Fibroblast of lung (primary cell): ENCODE measurements around the gene KLF16. TPM values are rescaled to one million over a fixed set of nuclear protein-coding genes. Genes with fewer than 3 reads are reported as not detected.
"Not testable (repeated sequence)": the region's sequence is repeated elsewhere in the genome, so short reads cannot be mapped to it uniquely, and the experiment has no call there.

Experiments
- DNase-seq, 2 donors: peaks; one replicate each; pipeline versions ENCODE4 v3.0.0 to v3.0.0-alpha.2; 2010; ENCODE audit warnings: low read depth in 2 of 2
- H2AFZ ChIP-seq: 2 replicates; pipeline ENCODE4 v1.5.1; 2012; ENCODE audit warnings: low read length, control low read depth, inconsistent platforms
- H3K27ac ChIP-seq: 2 replicates; pipeline ENCODE4 v1.5.1; 2011; ENCODE audit warnings: low read length, control low read depth; ENCODE audit not compliant: insufficient read depth
- H3K27me3 ChIP-seq: 2 replicates; pipeline ENCODE4 v1.5.1; 2011; ENCODE audit warnings: mild to moderate bottlenecking, low read length; ENCODE audit not compliant: control insufficient read depth, insufficient read depth
- H3K36me3 ChIP-seq: 2 replicates; pipeline ENCODE4 v1.5.1; 2011; ENCODE audit warnings: low read length; ENCODE audit not compliant: control insufficient read depth, insufficient read depth
- H3K4me1 ChIP-seq: 2 replicates; pipeline ENCODE4 v1.5.1; 2011; ENCODE audit warnings: low read length; ENCODE audit not compliant: control insufficient read depth, insufficient read depth; ENCODE audit errors: extremely low read depth
- H3K4me2 ChIP-seq: 2 replicates; pipeline ENCODE4 v1.5.1; 2011; ENCODE audit warnings: low read length, control low read depth; ENCODE audit not compliant: insufficient read depth; ENCODE audit errors: extremely low read depth
- H3K4me3 ChIP-seq, 4 experiments: fragments of 200-600 bp in 1 of 4; sonication (generic) in 1 of 4; replicated peaks in 1 of 4; 2 replicates each; pipeline ENCODE4 v1.5.1; 2011 to 2016; ENCODE audit warnings: low read length in 4 of 4, low read depth in 3 of 4, mild to moderate bottlenecking in 3 of 4, control low read depth in 2 of 4, inconsistent platforms in 1 of 4, mixed read lengths in 1 of 4; ENCODE audit not compliant: insufficient read depth in 1 of 4; ENCODE audit errors: control extremely low read depth in 1 of 4
- H3K79me2 ChIP-seq: 2 replicates; pipeline ENCODE4 v1.5.1; 2012; ENCODE audit warnings: mild to moderate bottlenecking, low read length, inconsistent platforms; ENCODE audit not compliant: control insufficient read depth, insufficient read depth
- H3K9ac ChIP-seq: 2 replicates; pipeline ENCODE4 v1.5.1; 2011; ENCODE audit warnings: mild to moderate bottlenecking, low read length, control low read depth; ENCODE audit not compliant: insufficient read depth
- H3K9me3 ChIP-seq: 2 replicates; pipeline ENCODE4 v1.5.1; 2012; ENCODE audit warnings: low read depth, low read length; ENCODE audit not compliant: control insufficient read depth, insufficient read depth
- H4K20me1 ChIP-seq: 2 replicates; pipeline ENCODE4 v1.5.1; 2011; ENCODE audit warnings: low read length; ENCODE audit not compliant: control insufficient read depth, insufficient read depth; ENCODE audit errors: extremely low read depth
- EZH2 ChIP-seq: IDR thresholded peaks from 2 replicates; pipeline ENCODE4 v1.5.1; 2012; ENCODE audit warnings: low read length, control low read depth, mild to moderate bottlenecking; ENCODE audit errors: missing control alignments
- polyA plus RNA-seq, 2 donors: library from polyadenylated mRNA; depleted of rRNA in 1 of 2; stranded (reverse) in 1 of 2; unstranded in 1 of 2; fragments of >200 nt; gene quantifications; 2 replicates each; pipeline ENCODE4 v1.2.1, GENCODE V29; 2011 to 2012; ENCODE audit warnings: missing spikeins in 1 of 2
- total RNA-seq: library from RNA; depleted of rRNA; stranded (reverse); fragments of >200 nt; gene quantifications from 2 replicates; pipeline ENCODE4 v1.2.1, GENCODE V29; 2014
- TF ChIP-seq, protein P1 (sequence below), 2 donors: IDR thresholded peaks in 1 of 2; conservative IDR thresholded peaks in 1 of 2; 1 replicate in 1 of 2; 2 replicates in 1 of 2; pipeline ENCODE4 v1.5.1; 2011 to 2012; ENCODE audit warnings: low read length in 2 of 2, control low read depth in 1 of 2, inconsistent platforms in 1 of 2, low read depth in 1 of 2, mild to moderate bottlenecking in 1 of 2

The KLF16 gene
- total and polyA plus RNA-seq, 2 donors (not counting 1 experiment from before 2014, with no cell fraction given) = 4.2 to 6.9 TPM

- peak; percentile 86 for DNase-seq
These were observed 12.5 kb upstream of the KLF16 start for GRCh38 chr19:1875646-1876495.

DNA sequence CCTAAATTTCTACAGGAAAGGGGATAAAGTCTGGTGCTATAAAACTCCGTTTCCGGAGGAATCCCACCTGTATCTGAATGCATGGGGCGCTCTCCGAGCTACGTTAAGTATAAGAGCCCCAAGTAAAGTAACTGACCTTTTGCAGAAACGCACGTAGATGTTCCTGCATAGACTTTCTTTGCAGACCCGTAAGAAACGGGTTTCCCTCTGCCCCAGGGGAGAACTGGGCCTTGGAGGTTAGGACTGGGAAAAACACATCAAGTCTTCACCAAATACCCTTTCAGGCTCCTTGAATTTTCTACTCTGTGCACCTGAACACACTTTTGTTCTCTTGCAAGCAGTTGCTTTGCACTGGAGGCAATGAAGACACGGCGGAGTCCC, 11.9 kb upstream of the KLF16 start:
- H3K4me3 ChIP-seq = peak overlapping the region; percentile 77 to 95 (median 89)
- H3K79me2 ChIP-seq = peaks cover 47% of the 10 kb centered on the region
- H3K9ac ChIP-seq = peak overlapping the region; percentile 96
- not testable (repeated sequence) for H3K27me3 ChIP-seq, H3K4me1 ChIP-seq, DNase-seq, H3K9me3 ChIP-seq, H2AFZ ChIP-seq, H4K20me1 ChIP-seq
- H3K36me3 ChIP-seq = peaks cover 12% of the 10 kb centered on the region
- peak overlapping the region; percentile 98 for H3K27ac ChIP-seq
- peak overlapping the region; percentile 100 for H3K4me2 ChIP-seq

More at GRCh38 chr19:1875646-1876495, 12.5 kb upstream of the KLF16 start:
- peaks cover 53% of the 10 kb centered on the region for H3K79me2 ChIP-seq
- H4K20me1 ChIP-seq = no peaks in the 10 kb centered on the region
- peak overlapping the region; percentile 77 to 95 (median 89) for H3K4me3 ChIP-seq
- H3K27ac ChIP-seq = peak overlapping the region; percentile 98
- H3K36me3 ChIP-seq = peaks cover 15% of the 10 kb centered on the region
- H3K4me2 ChIP-seq = peak overlapping the region; percentile 100
- no peak for TF ChIP-seq EZH2
- TF ChIP-seq, protein P1, sequence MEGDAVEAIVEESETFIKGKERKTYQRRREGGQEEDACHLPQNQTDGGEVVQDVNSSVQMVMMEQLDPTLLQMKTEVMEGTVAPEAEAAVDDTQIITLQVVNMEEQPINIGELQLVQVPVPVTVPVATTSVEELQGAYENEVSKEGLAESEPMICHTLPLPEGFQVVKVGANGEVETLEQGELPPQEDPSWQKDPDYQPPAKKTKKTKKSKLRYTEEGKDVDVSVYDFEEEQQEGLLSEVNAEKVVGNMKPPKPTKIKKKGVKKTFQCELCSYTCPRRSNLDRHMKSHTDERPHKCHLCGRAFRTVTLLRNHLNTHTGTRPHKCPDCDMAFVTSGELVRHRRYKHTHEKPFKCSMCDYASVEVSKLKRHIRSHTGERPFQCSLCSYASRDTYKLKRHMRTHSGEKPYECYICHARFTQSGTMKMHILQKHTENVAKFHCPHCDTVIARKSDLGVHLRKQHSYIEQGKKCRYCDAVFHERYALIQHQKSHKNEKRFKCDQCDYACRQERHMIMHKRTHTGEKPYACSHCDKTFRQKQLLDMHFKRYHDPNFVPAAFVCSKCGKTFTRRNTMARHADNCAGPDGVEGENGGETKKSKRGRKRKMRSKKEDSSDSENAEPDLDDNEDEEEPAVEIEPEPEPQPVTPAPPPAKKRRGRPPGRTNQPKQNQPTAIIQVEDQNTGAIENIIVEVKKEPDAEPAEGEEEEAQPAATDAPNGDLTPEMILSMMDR (conservative IDR thresholded peaks at IDR 0.05 in 1 of 2, IDR thresholded peaks at IDR 0.05 in 1 of 2; ENCODE audit: low read depth in 1 of 2, low read length in 2 of 2) = no peak
- H3K4me1 ChIP-seq = peaks cover 9% of the 10 kb centered on the region
- H3K9ac ChIP-seq = peak overlapping the region; percentile 96
- no peaks in the 10 kb centered on the region for H3K27me3 ChIP-seq
- H2AFZ ChIP-seq = peak overlapping the region; percentile 26
- no peaks in the 10 kb centered on the region for H3K9me3 ChIP-seq

DNA sequence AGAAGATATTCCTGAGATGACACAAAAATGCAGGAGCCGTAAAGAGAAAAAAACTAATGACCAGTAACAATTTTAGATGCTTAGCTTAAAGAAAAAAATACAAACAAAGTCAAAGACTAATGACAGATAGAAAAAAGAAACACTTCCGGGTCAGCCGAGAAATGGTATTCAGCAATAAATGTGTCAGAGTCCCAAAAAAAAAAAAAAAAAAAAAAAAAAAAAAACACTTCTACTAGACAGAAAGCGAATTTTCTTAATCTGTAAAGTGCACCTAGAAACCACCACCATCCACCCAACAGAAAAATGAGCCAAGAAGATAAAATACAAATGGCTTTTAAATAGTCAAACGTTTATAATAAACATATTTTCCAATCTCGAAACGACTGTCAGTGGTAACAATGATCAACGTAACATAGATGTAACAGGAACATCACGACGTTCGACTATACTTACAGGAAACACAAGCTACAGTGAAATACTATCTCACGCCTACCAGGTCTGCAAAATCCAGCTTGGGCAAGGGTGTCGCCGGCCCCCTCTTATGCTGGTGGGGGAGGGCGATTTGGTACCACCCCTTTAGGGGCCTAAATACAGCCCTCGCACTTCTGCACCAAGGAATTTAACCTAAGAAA, 11.3 kb upstream of the KLF16 start:
- H3K4me3 ChIP-seq = peak overlapping the region; percentile 77 to 95 (median 89)
- H2AFZ ChIP-seq = no peak overlapping the region
- peaks cover 9% of the 10 kb centered on the region for H3K4me1 ChIP-seq
- H3K4me2 ChIP-seq = peak overlapping the region; percentile 100
- peaks cover 45% of the 10 kb centered on the region for H3K79me2 ChIP-seq
- H3K36me3 ChIP-seq = peaks cover 12% of the 10 kb centered on the region
- H3K9me3 ChIP-seq = no peaks in the 10 kb centered on the region
- H3K27me3 ChIP-seq = no peaks in the 10 kb centered on the region
- TF ChIP-seq, protein P1 (conservative IDR thresholded peaks at IDR 0.05 in 1 of 2, IDR thresholded peaks at IDR 0.05 in 1 of 2; ENCODE audit: low read depth in 1 of 2, low read length in 2 of 2) = no peak
- TF ChIP-seq EZH2 = no peak
- H4K20me1 ChIP-seq = no peaks in the 10 kb centered on the region
- H3K9ac ChIP-seq = peak overlapping the region; percentile 42
- DNase-seq = no peak
- peak overlapping the region; percentile 98 for H3K27ac ChIP-seq
